ENCODE results near the gene KCNK16.

- TF ChIP-seq, protein P1, sequence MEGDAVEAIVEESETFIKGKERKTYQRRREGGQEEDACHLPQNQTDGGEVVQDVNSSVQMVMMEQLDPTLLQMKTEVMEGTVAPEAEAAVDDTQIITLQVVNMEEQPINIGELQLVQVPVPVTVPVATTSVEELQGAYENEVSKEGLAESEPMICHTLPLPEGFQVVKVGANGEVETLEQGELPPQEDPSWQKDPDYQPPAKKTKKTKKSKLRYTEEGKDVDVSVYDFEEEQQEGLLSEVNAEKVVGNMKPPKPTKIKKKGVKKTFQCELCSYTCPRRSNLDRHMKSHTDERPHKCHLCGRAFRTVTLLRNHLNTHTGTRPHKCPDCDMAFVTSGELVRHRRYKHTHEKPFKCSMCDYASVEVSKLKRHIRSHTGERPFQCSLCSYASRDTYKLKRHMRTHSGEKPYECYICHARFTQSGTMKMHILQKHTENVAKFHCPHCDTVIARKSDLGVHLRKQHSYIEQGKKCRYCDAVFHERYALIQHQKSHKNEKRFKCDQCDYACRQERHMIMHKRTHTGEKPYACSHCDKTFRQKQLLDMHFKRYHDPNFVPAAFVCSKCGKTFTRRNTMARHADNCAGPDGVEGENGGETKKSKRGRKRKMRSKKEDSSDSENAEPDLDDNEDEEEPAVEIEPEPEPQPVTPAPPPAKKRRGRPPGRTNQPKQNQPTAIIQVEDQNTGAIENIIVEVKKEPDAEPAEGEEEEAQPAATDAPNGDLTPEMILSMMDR (IDR thresholded peaks at IDR 0.05; ENCODE audit: poor library complexity, severe bottlenecking): peak; percentile 85
- no peak for TF ChIP-seq POLR2AphosphoS5 (IDR thresholded peaks at IDR 0.05)
- peak; percentile 92 for TF ChIP-seq RAD21 (conservative IDR thresholded peaks at IDR 0.05)
Observed at GRCh38 chr6:39309942-39310531, 12.5 kb downstream of the KCNK16 start.
